ENCODE data around the gene C6orf141.

Gene C6orf141

DNA sequence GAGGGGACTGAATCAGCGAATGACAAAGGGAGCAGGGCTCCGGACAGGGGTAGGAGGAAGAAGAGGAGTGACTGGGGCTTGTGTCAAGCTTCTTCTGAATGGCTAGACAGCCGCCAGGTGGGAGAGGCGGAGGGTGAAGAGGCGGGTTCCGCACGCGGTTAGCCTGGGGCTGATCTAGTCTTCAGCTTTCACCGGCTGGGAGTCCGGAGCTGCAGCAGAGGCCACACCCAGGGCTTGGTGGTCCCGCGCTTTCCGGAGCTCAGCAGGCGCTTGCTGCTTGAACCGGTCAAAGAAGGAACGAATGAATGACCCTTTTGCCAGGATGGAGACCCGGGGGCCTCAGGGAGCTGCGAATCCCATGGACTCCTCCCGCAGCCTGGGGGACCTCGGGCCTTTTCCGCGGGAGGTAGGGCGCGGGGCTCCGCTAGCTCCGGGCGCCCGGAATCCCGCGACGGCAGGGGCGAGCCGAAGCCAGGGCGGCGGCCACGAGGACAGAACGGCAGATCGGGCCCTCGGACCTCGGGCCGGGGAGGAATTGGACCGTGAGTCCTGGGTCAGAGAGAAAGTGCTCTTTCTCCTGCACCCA lies at the start of gene C6orf141:
Gene C6orf141 (plus strand): TSS at position 177 of the 586 bp plus-strand sequence. CDS start 125 bp downstream, at position 302.
- no peak for DNase-seq

DNA sequence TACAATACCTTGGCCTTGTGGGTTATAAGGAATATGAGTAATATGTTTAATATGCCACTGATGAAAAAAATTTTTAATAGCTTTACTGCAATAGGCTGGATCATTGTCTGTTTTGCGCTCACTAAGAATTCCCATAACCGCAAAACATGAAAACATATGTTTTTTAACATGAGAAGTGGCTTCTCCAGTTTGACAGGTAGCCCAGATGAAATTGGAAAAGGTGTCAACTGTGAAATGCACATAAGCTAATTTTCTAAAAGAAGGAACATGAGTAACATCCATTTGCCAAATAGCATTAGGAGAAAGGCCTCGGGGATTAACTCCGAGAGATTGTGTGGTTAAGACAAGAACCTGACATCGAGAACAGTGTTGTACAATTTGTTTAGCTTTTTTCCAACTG lies 45.8 kb upstream of the C6orf141 start:
- DNase-seq, result no peak

DNA sequence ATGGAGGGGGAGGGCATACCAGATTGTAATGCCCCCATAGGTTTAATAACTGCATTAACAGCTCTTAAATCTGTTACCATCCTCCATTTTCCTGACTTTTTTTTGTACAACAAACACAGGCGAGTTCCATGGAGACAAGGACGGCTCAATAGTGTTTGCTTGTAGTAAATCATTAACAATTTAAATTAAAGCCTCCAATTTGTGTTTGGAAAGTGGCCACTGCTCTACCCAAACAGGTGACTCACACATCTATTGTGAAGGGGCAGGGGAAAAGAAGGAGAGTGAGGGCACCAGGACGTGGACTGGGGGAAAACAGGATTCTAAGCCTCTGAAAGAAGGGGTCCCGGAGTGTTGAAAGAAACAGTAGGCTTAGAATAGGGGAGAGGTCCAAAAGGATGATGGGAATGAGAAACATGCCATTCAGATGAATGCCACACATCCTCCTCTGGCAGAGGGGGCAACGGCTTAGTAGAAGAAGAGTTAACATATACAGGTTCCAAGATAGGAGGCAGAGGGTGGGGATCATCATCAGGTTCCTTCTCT lies 43.8 kb upstream of the C6orf141 start:
- DNase-seq, result no peak

DNA sequence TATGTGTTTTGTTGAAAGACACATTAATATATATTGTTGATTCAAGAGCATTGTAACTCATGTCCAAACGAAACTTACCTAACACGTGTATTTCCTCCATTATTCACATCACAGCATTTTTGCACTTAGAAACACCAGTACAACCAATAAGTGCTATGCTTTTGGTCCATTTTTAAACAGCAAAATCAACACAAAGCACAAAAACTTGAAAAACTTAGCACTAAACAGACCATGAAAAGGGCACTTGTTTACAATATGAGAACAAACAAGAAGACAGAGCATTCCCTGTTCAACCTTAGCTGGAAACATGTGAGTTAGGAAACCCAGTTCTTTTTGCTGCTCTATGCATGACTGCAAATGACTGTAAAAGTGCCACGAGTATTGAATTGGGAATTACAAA lies 41.1 kb upstream of the C6orf141 start:
- no peak for DNase-seq

DNA sequence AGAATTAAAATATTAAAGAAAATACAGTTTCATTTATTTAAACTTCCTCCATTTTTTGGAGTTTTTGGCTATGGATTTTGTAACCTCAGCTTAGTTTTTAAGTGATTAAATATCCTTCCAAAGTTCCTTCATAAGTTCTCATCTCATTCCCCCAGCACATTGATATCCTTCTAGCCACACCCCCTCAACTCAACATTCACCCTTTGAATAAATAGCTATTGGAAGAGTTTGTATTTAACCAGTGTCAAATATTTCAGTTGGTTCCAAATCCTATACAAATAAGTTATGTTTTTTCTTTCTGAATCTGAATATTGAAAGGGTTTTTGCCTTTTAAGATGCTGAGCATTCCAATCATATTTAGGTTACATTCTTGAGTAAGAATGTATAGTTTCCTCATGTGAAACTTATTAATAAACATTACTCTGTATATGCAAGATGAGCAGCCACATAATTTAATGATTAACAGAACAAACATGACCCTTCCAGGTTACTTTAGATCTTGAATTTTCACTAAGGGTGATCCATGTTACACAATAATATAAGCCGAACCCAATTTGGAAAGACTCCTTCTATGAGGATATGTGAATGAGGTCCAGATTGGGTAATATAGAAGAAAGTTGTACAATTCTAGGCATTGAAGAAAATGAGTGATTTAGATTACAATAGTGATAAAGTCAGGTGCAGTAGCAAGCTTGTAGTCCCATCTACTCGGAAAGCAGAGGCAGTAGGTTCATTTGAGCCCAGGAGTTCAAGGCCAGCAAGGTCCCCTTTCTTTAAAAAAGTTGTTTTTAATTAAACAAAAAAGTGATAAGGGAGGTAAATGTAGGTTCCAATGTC lies 37.1 kb upstream of the C6orf141 start:
- DNase-seq, result no peak

DNA sequence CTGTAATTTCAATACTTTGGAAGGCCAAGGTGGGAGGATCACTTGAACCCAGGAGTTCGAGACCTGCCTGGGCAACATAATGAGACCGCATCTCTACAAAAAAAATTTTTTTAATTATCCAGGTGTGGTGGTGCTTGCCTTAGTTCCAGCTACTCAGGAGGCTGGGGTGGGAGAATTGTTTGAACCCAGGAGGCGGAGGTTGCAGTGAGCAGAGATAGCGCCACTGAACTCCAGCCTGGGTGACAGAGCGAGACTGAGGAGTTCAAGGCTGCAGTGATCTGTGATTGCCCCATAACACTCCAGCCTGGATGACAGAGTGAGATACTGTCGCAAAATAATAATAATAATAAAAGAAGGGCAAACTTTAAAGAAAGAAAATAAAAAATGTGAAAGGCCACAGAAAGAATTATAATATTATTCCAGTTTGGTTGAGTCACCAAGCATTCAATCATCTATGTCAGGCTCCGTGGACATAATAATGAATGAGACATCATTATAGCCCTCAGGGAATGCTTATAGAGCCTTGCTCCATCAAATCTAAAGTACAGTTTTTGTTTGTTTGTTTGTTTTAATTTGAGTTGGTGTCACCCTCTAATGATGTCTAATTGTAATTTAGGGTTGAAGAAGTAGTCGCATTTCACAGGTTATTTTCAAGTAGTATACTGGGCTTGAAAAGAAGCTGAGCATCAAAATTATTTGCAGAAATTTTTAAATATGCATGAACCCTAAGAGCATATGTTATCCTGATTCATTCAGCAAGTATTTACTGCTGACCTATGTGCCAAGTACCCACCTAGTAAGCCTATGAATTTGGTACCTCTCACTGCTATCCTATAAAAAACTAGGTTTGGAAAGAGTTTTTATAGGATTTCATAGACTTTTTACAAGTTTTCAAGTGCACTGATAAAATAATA lies 35.6 kb upstream of the C6orf141 start:
- DNase-seq, result no peak

DNA sequence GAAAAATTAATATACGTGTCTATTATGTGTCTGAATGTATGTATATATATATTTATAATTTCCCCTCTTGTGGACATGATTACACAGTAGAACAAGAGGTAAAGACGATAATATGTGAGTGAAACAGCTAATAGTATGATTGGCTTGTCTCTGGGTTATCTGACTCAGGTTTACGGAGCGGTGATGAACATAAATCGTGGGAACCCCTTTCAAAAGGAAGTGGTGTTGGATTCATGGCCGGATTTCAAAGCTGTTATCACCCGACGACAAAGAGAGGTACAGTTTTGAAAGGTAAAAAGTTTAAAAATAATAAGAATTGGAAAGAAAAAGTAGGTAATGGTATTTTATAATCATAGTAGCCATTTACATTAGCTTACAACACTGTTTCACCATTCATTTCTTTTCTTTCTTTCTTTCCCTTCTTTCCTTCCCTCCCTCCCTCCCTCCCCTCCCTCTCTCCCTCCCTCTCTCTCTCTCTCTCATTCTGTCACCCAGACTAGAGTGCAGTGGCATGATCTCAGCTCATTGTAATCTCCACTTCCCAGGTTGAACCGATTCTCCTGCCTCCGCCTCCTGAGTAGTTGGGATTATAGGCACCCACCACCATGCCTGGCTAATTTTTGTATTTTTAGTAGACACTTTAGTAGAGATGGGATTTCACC lies 34.9 kb upstream of the C6orf141 start:
- DNase-seq, result no peak

DNA sequence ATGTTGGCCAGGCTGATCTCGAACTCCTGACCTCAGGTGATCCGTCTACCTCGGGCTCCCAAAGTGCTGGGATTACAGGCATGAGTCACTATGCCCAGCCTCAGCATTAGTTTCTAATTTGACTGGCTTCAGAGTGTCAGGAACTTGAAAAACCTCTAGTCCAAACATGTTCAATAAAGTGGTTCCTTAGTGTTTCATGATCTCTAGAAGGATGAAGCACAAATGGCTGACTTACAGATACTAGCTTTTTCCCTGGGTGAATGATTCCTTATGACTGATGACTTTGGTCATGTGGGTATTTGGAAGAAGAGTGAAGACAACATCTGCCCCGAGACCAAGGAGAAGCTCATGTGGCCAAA lies 34.3 kb upstream of the C6orf141 start:
- DNase-seq, result no peak

DNA sequence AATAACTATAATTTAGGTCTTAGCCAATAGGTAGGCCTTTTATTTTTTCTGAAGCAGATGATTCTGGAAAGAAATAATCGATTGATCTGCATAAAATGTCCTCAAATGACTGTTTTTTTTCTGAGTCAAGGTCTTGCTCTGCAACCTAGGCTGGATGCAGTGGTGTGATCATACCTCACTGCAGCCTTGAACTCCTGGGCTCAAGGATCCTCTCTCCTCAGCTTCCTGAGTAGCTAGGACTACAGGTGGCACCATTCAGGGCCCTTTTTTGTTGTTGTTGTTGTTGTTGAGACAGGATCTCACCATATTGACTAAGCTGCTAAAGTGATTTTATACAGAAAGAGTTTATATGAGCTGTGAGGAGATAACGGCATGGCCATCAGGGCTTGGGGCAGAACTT lies 32.5 kb upstream of the C6orf141 start:
- DNase-seq, result no peak

DNA sequence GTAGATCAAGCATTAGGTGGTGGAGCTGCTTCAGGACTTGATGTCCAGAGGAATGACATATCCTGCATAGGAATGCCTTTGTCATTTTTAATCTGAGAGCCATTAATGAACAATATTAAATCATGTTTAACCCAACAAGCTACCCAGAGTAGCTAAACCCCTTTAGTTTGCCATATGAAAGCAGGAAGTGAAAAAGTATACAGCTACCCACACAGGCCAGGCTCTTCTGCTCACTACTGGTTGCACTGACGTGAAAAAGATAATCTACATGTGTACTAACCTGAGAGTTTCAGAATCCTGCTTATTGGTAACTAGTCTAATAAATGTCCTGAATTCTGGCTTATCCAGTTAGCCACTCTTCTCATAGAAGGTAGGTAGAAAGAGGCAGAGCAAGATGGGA lies 30.8 kb upstream of the C6orf141 start:
- DNase-seq, result no peak

DNA sequence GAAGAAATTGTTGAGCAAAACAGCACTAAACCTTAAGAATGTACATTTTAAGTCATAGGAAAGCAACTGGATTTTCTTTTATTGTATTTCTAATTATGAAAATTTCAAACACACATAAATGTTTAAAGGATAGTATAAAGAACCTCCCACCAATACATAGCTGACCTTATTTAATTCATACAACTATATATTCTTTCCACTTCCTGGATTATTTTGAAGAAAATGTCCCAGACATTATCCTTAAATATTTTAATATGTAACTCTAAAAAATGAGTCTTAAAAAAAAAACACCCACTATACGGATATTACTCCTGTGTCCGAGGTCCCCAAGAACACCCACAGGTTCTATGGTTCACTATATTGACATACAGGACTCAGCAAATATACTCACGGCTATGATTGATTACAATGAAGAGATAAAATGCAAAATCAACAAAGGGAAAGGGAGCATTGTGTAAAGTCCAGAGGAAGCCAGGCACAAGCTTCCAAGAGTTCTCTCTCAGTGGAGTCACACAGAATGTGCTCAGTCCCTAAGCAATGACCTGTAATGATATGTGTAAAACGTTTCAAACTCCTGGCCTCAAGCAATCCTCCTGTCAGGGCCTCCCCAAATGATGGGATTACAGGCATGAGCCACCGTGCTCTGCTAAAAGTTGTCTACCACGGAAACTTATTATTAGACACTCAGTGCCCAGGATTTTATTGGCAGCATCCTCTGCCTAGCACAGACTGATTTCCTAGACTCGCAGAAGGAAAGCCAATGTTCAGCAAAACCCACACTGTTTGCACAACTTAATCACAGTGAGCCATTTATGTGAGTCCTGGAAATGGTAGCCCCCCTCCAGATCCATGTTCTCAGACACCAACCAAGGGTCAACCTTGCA lies 27.5 kb upstream of the C6orf141 start:
- DNase-seq, result no peak

DNA sequence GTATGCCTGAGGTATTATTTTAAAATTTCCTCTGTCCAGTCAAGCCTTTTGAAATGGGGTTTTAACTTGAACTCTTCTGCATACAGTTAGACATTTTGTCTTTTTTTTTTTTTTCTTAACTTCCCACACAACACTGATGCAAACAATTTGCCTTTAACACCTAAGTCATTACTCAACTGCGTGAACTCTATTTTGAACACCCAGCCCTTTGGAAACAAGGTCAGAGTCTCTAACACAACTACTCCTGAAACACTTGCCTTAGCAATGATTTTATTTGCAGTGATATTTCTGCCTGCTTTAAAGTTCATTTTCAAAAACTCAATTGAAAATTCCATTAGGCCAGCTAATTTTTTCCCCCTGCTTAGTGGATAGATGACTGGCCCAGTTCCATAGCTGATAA lies 26.6 kb upstream of the C6orf141 start:
- no peak for DNase-seq

DNA sequence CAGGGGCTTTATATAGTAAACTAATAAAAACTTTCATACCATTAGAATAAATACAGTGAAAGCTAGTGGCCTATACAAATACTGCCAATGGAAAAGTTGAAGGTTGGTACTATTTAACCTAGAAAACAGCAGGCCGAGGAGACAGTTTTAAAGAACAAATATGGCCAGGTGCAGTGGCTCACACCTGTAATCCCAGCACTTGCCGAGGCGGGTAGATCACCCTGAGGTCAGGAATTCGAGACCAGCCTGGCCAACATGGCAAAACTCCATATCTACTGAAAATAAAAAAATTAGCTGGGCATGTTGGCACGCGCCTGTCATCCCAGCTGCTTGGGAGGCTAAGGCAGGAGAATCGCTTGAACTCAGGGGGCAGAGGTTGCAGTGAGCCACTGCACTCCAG lies 25.9 kb upstream of the C6orf141 start:
- no peak for DNase-seq

DNA sequence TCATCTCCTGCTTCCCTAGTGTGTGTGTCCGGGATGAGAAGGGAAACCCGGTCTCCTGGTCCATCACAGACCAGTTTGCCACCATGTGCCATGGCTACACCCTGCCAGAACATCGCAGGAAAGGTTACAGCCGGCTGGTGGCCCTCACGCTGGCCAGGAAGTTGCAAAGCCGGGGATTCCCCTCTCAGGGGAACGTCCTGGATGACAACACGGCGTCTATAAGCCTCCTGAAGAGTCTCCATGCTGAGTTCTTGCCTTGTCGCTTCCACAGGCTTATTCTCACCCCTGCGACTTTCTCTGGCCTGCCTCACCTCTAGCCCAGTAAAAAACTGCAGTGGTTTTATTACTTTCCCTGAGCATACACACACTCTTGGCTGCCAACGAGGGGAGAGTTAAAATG lies 23.9 kb upstream of the C6orf141 start:
- DNase-seq, result no peak

DNA sequence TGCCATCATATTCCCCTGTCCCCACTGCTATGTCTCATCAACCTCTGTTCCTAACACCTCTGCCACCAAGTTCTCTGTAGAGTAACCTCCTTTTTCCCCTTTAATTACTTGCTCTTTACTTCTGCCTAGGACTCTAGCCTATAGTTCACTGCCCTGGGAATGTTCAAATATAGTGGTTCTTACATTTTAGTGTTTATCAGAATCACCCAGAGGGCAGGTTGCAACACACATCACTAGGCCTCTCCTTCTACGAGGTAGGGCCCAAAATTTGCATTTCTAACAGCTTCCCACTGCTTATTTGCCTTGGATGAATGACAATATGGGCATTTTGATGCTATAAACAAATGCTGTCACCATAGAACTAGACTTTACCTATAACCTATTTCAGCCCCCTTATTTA lies 23.1 kb upstream of the C6orf141 start:
- no peak for DNase-seq

DNA sequence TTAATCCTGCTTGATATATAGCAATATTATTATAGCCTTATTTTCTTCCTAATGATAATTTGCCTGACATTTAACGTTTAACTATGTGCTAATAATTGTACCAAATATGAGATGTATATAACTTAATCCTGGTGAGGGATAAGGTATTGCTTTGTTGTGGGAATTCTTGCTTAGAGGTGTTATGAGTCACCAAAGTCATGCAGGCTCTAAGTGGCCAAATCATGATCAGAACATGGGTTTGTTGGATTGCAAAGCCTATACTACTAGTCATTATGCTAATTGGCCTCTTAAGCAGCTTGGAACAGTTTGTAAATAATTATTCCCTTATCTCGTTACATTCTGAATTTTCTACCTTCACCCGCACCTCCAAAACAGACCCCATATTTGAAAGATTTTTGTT lies 21.9 kb upstream of the C6orf141 start:
- DNase-seq, result no peak

DNA sequence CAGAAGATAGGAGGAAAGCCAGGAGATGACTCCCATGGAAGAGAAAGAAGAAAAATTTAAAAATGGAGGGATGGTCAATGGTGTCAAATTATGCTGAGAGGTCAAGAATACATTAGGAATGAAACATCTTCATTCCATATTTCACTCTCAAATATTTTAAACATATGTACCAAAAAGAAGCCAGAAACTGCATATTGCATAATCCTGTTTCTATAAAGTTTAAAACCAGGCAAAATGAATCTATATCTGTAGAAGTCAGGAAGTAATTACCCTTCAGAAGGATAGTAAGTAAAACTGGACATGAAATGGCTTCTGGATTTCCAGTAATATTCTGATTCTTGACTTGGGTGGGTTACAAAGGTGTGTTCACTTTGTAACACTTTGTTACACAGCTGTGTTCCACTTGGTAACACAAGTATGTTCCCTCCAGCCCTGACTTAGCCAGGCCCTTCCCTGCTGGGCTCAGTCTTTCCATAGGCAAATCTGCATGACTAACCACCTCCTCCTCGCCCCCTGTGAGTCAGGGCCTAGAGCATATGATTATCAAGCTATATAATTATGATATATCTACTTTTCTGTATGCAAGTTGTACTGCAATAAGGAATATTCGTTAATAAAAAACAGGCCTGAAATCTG lies 20.2 kb upstream of the C6orf141 start:
- DNase-seq, result no peak

DNA sequence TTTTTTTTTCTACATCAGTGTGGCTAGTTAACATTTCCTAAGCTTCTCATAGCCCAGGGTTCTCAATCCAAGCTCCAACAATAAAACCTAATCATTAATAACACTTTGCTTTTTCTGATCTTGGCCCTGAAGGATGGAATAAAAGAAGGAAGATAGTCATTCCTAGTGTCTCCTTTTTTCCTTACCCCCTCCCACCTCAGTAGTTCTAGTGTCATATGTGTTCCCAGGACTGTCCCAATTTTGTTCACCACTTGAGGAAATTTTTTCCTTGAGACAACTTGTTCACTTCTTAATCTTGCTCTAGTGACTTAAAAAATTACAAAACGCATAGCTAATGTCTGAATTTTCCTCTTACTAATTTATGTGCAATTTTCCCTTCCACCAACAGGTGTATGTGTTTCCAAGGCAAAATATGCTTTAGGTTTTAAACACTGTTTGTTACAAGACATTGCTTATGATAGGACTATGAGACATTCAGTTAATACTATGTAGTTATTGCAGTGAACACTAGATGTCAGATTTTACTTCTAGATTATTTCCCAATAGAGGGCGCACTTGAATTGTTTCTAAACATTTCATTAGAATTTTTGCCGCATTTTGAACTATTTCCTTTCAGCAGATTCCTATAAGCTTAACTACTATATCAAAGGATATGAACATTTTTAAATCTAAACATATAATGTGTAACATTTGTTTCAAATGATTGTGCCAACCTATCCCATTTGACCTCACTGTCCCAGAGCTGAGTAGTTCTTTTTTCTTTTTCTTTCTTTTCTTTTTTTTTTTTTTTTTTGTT lies 18.5 kb upstream of the C6orf141 start:
- DNase-seq, result no peak

DNA sequence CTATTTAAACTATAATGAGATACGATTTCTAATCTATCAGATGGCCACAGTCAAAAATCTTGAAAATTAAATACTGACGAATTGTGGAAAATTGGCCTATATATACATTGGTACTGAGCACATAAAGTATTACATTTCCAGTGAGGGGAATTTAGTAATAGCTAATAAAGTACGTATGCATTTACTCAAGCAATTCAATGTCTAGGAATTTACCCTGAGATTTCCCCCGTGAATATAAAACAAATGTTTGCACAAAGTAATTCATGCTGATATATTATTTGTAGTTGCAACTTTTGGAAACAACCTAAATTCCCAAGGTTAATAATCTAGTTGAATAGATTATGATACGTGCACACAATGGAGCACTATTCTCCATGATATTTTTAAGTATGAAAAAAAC lies 14.7 kb upstream of the C6orf141 start:
- DNase-seq, result no peak

DNA sequence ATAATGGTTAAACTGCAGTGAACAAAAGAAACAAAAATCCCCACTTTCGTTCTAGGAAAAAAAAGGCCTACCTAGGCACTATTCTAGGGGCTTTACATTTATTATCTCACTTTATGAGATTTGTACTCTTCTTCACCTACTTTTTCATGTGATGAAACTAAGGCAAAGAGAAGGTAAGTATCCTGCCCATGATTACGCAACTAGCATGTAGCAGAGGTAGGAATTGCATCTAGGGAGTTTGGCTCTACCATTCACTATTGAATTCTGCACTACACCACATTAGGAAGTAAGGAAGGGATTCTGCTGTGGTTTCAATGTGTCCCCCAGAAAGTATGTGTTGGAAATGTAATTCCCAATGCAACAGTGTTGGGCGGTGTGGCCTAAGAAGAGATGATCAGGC lies 11.4 kb upstream of the C6orf141 start:
- no peak for DNase-seq

DNA sequence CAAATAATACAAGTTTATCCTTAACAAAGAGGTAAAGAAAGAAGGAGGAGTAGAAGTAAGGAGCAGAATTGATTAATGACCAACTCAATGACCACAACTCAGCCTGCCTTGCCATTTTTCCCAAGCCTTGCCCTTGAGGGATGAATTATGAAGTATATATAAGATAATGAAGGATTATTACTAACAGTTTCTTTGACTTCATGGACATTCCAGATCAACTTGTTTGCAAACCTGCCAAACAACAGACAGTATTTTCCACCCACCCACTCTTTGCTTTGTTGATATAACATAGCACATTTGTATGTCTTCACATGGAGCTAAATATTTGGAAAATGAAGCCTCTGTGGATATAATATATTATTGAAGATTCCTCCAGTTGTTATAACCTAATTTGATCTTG lies 9.9 kb upstream of the C6orf141 start:
- DNase-seq, result no peak

Data from stimulated activated naive CD4-positive, alpha-beta T cell treated with Interleukin-2 at 50 U/mL for 16 hours (primary cell).